GM21423 (cell line): ENCODE data around the gene TMEM50B.
"Not testable (repeated sequence)": the region's sequence is repeated elsewhere in the genome, so short reads cannot be mapped to it uniquely, and the experiment has no call there.

Experiments
- ATAC-seq: cut with Tn5 transposase; IDR thresholded peaks from one replicate; pipeline ENCODE4 v1.9.1; 2021; ENCODE audit warnings: mild to moderate bottlenecking, moderate library complexity; ENCODE audit not compliant: unreplicated experiment

Gene TMEM50B

GRCh38 chr21:33432496-33432895 lies 47.3 kb downstream of the TMEM50B start:
- no peak for ATAC-seq

- ATAC-seq = no peak
These were observed 48.9 kb downstream of the TMEM50B start for GRCh38 chr21:33430858-33431257.

- ATAC-seq = no peak
These were observed 51.1 kb downstream of the TMEM50B start for GRCh38 chr21:33428669-33429068.

- ATAC-seq = no peak
These were observed 52.7 kb downstream of the TMEM50B start for GRCh38 chr21:33427051-33427450.

- no peak for ATAC-seq
These were observed 53.9 kb downstream of the TMEM50B start for GRCh38 chr21:33425825-33426224.

- ATAC-seq = no peak
These were observed 55.6 kb downstream of the TMEM50B start for GRCh38 chr21:33424214-33424613.

- ATAC-seq = no peak
These were observed 57.9 kb downstream of the TMEM50B start for GRCh38 chr21:33421713-33422393.

- ATAC-seq = no peak
These were observed 60.1 kb downstream of the TMEM50B start for GRCh38 chr21:33419538-33420123.

GRCh38 chr21:33418691-33419090 lies 61.1 kb downstream of the TMEM50B start:
- ATAC-seq = no peak

GRCh38 chr21:33414926-33415325 lies 64.8 kb downstream of the TMEM50B start:
- ATAC-seq = no peak

- ATAC-seq = no peak
These were observed 65.7 kb downstream of the TMEM50B start for GRCh38 chr21:33414068-33414467.

- peak; percentile 74 for ATAC-seq
These were observed 66.8 kb downstream of the TMEM50B start for GRCh38 chr21:33412832-33413519.

- not testable (repeated sequence) for ATAC-seq
These were observed 67.3 kb downstream of the TMEM50B start for GRCh38 chr21:33412439-33412831.

GRCh38 chr21:33411949-33412430 lies 67.8 kb downstream of the TMEM50B start:
- ATAC-seq = no peak

GRCh38 chr21:33406493-33406892 lies 73.3 kb downstream of the TMEM50B start:
- no peak for ATAC-seq

- ATAC-seq = peak; percentile 38
These were observed 75.8 kb downstream of the TMEM50B start for GRCh38 chr21:33403786-33404585.

GRCh38 chr21:33403128-33403785 lies 76.5 kb downstream of the TMEM50B start, which contains the start of gene IFNGR2:
Gene IFNGR2 (plus strand): TSS chr21:33403413. CDS start chr21:33403544, 131 bp downstream.
- no peak for ATAC-seq

- ATAC-seq = no peak
These were observed 77.5 kb downstream of the TMEM50B start for GRCh38 chr21:33402001-33402979.

GRCh38 chr21:33401630-33401992 lies 78.2 kb downstream of the TMEM50B start:
- ATAC-seq = no peak
